HG02588 (cell line): ENCODE measurements around the gene FBLIM1.

ENCODE experiments used
- ATAC-seq: cut with Tn5 transposase; IDR thresholded peaks from one replicate; pipeline ENCODE4 v1.9.1; 2021; ENCODE audit warnings: mild to moderate bottlenecking, moderate library complexity; ENCODE audit not compliant: unreplicated experiment

Gene FBLIM1

DNA sequence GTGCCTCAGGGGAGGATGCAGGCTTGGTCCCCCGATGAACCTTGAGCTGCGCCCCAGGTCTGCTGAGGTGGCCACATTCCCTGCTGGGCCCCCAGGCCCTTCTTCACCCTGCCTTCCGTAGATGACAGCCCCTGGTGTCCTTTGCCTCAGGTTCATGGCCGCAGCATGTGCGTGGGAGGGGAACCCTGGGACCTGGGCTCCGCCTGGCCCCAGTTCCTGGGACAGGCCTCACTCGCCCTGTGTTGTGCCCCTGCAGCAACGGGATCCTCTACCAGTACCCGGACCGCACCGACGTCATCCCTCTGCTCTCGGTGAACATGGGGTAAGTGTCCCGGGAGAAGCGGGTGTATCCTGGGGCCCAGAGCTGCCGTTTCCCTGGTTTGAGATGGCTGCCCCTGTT, 27.7 kb upstream of the FBLIM1 start:
- ATAC-seq, result no peak

DNA sequence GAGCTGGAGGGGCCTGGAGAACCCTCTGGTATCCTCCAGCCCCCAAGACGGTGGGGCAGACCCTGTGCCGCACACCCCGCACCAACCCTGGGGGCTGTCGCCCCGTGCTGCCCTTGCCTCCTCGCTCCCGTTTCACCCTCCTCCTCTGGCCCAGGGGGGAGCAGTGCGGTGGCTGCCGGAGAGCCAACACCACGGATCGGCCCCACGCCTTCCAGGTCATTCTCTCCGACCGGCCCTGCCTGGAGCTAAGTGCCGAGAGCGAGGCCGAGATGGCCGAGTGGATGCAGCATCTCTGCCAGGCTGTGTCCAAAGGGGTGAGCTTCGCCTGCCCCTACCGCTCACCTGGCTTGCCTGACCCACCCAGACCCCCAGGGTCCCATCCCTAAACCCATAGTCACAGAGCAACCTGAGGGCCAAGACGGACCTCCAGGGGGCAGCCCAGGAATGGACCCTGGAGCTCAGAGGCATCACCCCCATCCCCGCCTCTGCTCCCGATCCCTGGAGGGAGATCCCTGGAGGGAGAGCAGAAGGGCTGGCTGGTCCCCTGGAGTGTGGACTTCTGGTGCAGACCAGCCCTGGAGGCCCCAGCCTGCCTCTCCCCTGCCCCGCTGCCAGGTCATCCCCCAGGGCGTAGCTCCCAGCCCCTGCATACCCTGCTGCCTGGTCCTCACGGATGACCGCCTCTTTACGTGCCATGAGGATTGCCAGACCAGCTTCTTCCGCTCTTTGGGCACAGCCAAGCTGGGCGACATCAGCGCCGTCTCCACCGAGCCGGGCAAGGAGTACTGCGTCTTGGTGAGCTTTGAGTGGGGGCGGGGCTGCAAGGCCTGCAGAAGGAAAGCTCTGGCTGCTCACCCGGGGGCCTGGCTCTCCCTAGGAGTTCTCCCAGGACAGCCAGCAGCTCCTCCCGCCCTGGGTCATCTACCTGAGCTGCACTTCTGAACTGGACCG, 26.6 kb upstream of the FBLIM1 start:
- no peak for ATAC-seq

DNA sequence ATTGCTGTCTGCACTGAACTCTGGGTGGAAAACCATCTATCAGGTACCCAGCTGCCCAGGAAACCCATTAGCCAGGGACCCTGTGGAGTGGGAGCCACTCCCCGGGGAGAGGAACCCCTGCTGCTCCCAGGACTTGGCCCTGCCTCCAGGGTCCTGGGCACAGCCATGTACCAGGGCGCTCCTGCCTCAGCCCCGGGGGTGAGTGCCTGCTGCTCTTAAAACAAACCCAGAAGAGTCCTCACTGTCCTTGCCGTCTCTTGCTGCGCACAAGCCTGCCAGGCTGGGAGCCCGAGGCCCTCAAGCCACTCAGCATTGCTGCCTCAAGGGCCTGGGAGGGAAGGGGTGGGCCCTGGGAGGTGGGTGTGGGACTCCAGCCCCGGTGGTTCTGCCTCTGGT, 25.9 kb upstream of the FBLIM1 start:
- ATAC-seq, result no peak

DNA sequence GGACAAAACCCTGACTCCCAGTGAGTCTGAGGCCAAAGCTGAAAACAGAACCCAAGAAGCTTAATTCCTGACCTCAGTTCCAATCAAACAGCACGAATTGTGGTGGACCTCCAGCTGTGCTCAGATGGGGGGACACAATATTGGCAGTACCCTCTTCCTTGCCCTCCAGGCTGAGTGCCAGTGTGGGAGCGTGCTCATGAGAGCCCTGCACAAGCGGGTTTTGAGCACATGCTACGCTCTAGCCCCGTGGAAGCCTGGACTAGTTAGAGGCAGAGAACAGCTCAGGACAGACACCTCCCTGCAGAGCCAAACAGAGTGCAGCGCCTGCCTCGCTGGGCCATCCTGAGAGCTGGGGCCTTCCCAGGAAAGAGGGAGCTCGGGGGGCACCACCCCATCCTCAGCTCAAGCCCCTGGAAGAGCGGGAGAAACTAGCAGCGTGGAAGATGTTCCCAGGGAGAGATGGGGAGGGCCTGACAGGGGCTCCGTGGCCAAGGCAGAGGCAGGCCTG, 25.3 kb upstream of the FBLIM1 start:
- no peak for ATAC-seq

DNA sequence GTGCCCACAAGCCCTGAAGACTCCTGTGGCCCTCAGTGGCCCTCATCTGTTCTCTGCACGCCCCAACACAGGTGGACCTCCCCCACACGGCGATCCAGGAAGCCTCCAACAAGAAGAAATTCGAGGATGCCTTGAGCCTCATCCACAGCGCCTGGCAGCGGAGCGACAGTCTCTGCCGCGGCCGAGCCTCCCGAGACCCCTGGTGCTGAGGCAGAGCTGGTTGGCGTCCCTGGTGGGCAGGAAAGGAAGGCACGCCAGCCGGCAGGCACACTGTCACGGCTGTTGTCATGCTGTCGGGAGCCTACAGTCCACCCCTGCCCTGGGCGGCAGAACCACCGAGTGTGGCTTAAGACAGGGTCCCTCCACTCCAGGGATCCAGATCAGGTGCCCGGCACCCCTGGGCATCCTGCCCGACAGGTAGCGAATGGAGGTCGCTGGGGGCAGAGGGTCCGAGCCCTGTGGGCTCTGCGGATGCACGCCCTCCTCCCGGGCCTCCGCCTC, 24.8 kb upstream of the FBLIM1 start:
- ATAC-seq, result no peak

DNA sequence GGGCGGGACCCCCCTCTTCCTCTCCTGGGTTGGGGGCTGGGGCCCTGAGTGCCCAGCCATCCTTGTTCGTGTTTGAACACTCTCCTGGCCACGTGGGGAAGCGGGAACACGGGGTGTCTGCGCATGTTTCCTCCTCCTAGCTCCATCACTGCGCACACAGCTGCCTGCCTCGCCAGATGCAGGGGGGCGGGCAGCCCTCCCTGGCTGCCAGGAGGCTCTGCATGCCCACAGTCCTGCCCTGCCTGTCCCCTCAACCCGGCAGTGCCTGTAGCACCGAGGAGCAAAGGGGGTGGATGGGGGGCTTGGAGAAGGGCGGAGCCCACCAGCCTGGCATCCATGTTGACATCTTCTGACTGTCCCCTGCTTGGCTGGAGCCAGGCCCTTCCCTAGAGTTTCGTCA, 24.3 kb upstream of the FBLIM1 start:
- ATAC-seq, result no peak

DNA sequence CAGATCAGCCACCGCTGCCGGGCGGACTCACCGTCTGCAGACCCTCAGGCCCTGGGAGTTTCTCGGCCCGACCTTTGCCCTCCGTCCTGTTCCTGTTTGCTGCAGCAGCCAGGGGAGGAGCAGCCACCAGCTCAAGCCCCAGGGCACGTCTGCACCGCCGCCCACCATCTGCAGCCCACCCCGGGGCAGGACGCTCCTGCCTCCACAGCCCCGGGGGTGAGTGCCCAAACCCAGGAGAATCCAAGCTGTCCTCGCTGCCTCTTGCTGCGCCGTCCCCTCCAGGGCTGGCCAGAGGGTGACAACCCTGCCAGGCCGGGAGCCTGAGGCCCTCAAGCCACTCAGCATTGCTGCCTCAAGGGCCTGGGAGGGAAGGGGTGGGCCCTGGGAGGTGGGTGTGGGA, 23.7 kb upstream of the FBLIM1 start:
- ATAC-seq, result no peak

DNA sequence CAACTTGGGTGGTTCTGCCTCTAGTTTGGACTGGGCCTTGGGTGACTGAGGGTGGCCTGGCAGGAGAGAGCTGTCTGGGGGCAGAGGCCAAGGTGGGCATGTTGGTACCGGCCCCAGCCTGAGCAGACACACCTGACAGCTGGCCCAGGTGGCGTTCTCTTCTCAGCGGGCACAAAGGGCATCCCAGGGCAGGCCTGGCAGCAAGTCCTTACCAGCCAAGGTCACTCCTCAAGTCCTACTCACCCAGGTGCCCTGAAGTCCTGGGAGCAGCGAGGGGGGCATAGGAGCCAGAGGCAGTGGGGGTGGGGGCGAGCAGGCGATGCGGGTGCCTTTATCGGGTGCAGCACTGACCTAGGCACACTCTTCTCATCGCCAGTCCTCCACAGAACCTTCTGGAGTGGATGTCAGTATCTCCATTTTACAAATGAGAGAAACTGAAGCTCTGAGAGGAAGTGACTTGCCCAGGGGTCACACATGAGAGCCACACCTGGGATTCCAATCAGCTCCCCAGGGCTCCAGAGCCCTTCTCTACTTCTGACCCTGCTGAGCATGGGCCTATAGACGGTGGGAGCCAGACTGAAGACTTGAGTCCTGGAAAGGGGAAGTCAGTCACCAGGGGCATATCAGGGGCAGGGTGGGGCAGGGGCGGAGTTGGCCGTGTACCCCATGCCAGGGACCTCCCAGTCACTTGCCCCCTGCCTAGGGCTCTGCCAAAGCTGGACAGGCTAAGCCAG, 23.1 kb upstream of the FBLIM1 start:
- ATAC-seq, result no peak

DNA sequence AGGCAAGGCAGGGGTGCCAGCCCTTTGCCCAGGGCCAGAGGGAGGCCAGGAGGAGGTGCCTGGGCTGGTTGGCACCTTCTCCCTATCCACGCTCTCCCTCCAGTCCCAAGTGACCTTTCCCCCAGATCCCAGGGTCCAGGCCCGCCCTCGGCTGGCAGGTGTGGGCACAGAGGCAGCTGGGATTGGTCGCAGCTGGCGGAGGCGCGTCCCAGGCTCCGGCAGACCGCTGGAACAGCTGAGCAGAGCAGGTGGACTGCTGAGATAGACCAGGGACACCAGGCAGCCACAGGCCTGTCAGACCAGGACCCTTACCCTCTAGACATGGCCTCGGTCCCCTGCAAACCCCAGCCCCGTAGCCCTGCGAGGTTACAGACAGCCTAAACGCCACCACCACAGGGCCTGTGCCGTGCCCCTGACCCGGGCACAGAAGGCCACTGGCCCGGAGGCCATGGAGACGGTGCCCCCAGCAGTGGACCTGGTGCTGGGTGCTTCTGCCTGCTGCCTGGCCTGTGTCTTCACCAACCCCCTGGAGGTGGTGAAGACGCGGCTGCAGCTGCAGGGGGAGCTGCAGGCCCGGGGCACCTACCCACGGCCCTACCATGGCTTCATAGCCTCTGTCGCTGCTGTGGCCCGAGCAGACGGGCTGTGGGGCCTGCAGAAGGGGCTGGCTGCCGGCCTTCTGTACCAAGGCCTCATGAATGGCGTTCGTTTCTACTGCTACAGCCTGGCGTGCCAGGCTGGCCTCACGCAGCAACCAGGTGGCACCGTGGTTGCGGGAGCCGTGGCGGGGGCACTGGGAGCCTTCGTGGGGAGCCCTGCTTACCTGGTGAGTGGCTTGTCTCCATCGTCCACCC, 22.3 kb upstream of the FBLIM1 start, which contains the start of gene SLC25A34:
Gene SLC25A34 (plus strand): TSS at position 221 of the 854 bp plus-strand sequence. CDS start 228 bp downstream, at position 449.
- ATAC-seq, result no peak

DNA sequence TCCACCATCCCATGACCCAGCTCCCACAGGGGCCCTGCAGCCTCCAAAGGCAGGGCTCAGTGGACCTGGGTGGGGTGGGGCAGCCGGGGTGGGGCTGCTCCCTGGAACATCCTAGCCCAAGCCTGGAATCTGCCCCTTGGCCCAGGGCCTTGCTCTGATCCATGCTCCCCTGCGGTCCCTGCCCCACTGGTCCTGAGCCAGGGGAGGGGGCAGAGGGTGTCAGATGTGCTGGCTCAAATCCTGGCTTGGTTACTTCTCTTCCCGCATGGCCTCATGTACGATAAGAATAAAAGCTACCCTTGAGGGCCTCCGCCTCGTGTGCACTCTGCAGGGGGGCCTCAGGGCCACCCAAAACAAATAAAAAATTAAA, 21.7 kb upstream of the FBLIM1 start:
- no peak for ATAC-seq

DNA sequence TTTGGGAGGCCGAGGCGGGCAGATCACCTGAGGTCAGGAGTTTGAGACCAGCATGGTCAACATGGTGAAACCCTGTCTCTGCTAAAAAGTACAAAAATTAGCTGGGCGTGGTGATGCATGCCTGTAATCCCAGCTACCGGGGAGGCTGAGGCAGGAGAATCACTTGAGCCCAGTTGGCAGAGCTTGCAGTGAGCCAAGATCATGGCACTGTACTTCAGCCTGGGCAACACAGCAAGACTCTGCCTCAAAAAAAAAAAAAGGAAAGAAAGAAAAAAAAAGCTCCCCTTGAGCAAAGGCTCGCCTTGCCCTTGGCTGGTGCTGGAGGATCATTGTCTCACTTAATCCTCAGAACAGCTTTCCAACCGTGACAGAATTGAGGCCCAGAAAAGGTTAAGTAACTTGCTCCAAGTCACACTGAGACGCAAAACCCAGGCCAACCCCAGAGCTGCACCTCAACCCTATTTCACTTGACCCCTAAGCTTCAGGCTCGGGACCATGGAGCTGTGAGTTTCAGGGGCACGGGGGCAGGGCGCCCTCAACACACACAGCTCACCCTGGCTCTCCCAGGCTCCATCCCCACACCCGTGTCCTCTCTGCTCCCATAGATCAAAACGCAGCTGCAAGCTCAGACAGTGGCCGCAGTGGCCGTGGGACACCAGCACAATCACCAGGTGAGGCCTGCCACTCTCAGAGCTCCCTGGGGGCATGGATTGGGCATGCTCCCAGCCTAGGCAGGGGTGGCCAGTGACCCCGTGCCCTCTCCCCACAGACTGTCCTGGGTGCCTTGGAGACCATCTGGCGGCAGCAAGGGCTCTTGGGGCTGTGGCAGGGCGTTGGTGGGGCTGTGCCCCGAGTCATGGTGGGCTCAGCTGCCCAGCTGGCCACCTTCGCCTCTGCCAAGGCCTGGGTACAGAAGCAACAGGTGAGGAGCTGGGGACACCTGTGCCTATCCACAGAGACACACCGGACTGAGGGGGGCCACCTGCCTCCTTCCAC, 21.0 kb upstream of the FBLIM1 start:
- ATAC-seq, result no peak

DNA sequence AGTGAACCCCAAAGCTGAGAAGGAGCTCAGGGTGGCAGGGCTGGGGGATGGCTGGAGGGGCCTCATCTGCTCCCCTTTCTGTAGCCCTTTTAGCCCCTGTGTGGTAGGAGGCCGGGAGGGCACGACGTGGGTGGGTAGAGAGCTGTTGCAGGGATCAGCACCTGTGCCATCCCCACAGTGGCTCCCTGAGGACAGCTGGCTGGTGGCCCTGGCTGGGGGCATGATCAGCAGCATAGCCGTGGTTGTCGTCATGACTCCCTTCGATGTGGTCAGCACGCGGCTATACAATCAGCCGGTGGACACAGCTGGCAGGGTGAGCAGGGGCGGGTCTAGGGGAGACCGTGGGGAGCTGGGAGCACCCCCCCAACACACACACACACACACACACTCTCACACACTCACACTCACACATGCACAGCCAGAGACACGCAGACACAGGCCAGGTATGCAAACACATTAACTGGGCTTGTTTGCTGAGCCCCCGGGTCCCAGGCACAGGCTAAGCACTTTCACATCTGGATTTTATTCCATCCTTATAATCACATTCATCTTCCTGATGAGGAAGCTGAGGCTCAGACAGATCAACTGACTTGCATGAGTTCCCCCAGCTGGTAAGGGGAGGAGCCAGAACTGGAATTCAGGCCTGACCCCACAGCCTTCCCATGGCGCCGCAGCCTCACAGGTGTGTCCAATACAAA, 20.0 kb upstream of the FBLIM1 start:
- no peak for ATAC-seq

DNA sequence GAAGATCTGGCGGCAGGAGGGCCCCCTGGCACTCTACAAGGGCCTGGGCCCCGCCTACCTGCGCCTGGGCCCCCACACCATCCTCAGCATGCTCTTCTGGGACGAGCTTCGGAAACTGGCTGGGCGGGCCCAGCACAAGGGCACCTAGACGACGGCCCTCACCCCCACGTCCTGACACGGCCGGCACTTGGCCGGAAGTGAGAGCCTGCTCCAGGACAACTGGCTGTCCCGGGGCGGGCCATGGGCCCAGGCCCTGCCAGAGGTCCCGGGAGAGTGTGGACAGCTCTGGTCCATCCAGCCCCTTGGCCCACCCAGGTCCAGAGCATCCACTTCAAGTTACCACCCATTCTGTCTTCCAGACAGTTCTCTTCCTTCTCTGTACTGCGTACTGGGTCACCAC, 19.3 kb upstream of the FBLIM1 start:
- ATAC-seq, result no peak

DNA sequence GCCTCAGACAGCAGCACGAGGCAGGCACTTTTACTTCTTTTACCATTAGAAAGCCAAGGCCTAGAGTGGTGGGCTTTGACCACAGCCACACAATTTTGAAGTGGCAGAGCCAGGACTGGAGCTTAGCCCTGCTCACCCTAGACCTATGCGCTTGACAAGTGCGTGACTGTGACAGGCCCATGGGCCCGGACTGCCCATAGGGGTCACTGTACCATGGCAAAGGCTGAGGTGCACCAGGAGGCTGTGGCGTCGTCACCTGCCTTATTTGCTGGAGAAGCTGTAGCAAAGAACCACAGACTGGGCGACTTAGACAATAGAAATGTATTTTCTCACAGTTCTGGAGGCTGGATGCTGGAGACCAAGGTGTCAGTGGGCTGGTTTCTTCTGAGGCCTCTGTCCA, 18.9 kb upstream of the FBLIM1 start:
- no peak for ATAC-seq

DNA sequence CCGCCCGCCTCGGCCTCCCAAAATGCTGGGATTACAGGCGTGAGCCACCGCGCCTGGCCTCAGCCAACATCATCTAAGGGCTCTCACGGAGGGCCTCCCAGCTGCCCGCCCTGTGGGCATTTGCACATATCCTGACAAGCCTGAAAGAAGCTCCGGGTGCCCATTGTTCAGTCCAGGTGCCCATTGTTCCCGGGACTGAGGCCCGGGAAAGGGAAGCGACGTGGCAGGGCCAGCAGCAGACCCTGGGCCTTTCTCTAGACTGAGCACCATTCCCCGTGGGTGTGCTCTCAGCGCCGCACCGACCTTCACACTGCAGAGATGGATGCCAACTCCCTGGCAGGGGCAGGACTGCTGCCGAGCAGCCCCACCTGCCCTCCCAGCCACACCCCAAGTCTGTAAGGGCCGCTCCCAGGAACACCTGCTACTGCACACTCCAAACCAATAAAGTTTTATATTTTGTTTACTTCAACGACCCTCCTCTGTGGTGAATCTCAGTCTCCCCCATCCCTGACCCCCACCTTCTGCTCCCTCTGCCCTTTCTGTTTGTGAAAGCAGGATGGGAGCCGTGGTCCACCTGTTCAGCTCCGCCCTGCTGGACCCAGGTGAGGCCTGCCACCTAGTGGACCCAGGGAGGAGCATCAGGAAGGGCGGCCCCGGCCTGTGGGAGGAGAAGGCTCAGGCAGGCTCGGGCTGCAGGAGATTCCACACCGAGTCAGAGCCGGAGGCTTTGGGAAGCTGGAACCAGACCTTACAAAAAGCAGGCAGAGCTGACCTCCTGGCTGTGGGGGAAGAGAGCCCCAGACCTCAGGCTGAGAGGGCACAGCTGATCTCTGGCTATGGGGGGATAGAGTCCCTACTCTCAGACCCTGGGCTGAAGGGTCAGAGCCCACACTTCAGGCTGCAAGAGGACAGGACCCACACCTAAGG, 17.4 kb upstream of the FBLIM1 start:
- peak; percentile 61 for ATAC-seq

DNA sequence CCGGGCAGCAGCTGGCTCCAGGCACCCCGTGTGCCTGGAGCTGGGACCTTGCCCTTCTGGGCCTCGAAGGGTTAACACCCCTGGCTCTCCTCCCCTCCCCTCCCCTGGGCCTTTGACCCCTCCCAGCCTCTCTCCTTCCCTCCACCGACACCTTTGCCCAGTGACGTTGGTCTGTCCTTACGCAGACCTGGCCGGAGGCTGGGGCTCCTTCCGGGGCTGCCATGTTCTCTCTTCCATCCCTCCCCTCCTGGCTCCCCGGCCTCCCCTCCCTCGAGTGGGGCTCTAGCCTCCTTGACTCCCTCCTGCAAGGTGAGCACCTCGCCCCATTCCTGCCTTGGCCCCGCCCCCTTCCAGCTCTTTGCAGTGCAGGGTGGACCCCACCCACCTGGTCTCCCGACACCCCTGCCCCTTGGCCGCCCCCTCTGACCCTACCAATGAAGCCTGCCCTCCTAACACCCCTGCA, 16.2 kb upstream of the FBLIM1 start, which contains the start of gene TMEM82:
Gene TMEM82 (plus strand): TSS at position 161 of the 463 bp plus-strand sequence. CDS start 61 bp downstream, at position 222.
- no peak for ATAC-seq

DNA sequence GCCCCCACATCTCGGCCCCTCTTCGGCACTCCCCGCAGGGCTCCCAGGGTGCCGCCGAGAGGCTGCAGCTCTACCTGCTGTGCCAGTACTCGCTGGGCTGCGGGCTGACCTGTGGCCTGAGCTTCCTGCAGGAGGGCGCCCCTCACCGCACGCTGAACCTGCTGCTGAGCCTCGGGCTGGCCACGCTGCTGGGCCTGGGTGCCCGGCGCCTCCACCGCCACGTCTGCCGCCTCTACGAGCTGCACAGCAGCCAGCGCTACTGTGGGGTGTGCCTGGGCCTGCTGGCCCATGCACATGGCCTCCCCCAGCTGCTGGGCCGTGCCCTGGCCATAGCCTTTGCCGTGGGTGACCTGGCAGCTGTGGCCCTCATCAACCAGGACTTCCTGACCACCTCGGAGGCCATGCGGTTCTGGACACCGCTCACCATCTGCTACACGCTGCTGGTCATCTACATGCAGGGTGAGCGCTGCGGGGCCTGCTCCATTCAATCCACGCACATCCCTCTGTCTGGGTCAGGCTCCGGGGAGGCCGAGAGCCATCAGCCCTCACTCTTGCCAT, 14.4 kb upstream of the FBLIM1 start:
- no peak for ATAC-seq
